ENCODE results near the gene ADAMTS13. TPM values are rescaled to one million over a fixed set of nuclear protein-coding genes. Genes with fewer than 3 reads are reported as not detected.

Gene ADAMTS13
- total RNA-seq, 4 donors from 2014 or later = 4.4 to 13.2 (median 5.7) TPM

- peak overlapping the region in 3 of 4 donors; percentile 88 to 99 (median 91) for H3K27ac ChIP-seq
- peak overlapping the region in 3 of 4 donors; percentile 68 to 95 (median 77) for H3K4me3 ChIP-seq
- DNase-seq = no peak
Measured at GRCh38 chr9:133458643-133459312, 36.6 kb downstream of the ADAMTS13 start.

GRCh38 chr9:133459476-133460404, 37.6 kb downstream of the ADAMTS13 start, which contains the start of gene CACFD1:
CACFD1 (plus strand) TSS chr9:133459978; CDS start chr9:133460067, 89 bp downstream.
- H3K27ac ChIP-seq = peak within 1 kb of the TSS; percentile 88 to 99 (median 94)
- H3K27me3 ChIP-seq = no peaks in the 10 kb centered on the region
- peak within 1 kb of the TSS; percentile 57 to 95 (median 72) for H3K4me3 ChIP-seq
- TF ChIP-seq CTCF (IDR thresholded peaks at IDR 0.05) (no peak), POLR2A (IDR thresholded peaks at IDR 0.05) (peak; percentile 91 to 93)
- H3K36me3 ChIP-seq = peaks cover 0 to 7% (median 0%) of the 10 kb centered on the region in 3 donors
- no peaks in the 10 kb centered on the region for H3K9me3 ChIP-seq
- H3K4me1 ChIP-seq = peaks cover 0 to 22% (median 3%) of the 10 kb centered on the region in 4 donors
- peak; percentile 99 for DNase-seq

More at GRCh38 chr9:133458643-133459312, 36.6 kb downstream of the ADAMTS13 start:
- no peak for TF ChIP-seq POLR2A (IDR thresholded peaks at IDR 0.05)
- TF ChIP-seq CTCF (IDR thresholded peaks at IDR 0.05) = no peak
- Histone ChIP-seq H3K36me3 (peaks cover 0 to 6% (median 0%) of the 10 kb centered on the region in 3 donors), H3K4me1 (peaks cover 0 to 22% (median 3%) of the 10 kb centered on the region in 4 donors), H3K9me3 (no peaks in the 10 kb centered on the region), H3K27me3 (no peaks in the 10 kb centered on the region)

GRCh38 chr9:133460405-133461175, 38.4 kb downstream of the ADAMTS13 start:
- Histone ChIP-seq H3K36me3 (peaks cover 0 to 7% (median 0%) of the 10 kb centered on the region in 3 donors), H3K4me3 (peak overlapping the region; percentile 57 to 95 (median 72)), H3K27ac (peak overlapping the region; percentile 88 to 99 (median 94)), H3K9me3 (no peaks in the 10 kb centered on the region), H3K4me1 (peaks cover 0 to 22% (median 3%) of the 10 kb centered on the region in 4 donors), H3K27me3 (no peaks in the 10 kb centered on the region)
- DNase-seq = peak; percentile 75 to 91 (median 90)
- TF ChIP-seq POLR2A (IDR thresholded peaks at IDR 0.05) (peak in 1 of 2 donors; percentile 21), CTCF (IDR thresholded peaks at IDR 0.05) (no peak)

- H3K4me3 ChIP-seq = no peak overlapping the region
- TF ChIP-seq CTCF (IDR thresholded peaks at IDR 0.05) (no peak), POLR2A (IDR thresholded peaks at IDR 0.05) (no peak)
- no peaks in the 10 kb centered on the region for H3K27me3 ChIP-seq
- no peak overlapping the region for H3K27ac ChIP-seq
- no peak for DNase-seq
- H3K9me3 ChIP-seq = no peaks in the 10 kb centered on the region
- H3K4me1 ChIP-seq = peaks cover 0 to 22% (median 3%) of the 10 kb centered on the region in 4 donors
- H3K36me3 ChIP-seq = peaks cover 0 to 17% (median 0%) of the 10 kb centered on the region in 3 donors
Measured at GRCh38 chr9:133461975-133462374, 39.8 kb downstream of the ADAMTS13 start.

All from Peyer's patch (tissue), 4 donors.